Thyroid gland (tissue), 4 donors: ENCODE data around the gene SERPINI2.

Experiments
- CTCF ChIP-seq, 6 experiments: fragments of 200-600 bp in 3 of 6; fragments of 450-650 bp in 3 of 6; sonication (generic) in 3 of 6; IDR thresholded peaks; one replicate each; pipeline ENCODE4 v1.5.1; 2016 to 2019; ENCODE audit warnings: antibody characterized with exemption in 6 of 6, mild to moderate bottlenecking in 2 of 6, inconsistent platforms in 1 of 6, moderate library complexity in 1 of 6
- POLR2A ChIP-seq, 2 donors: fragments of 450-650 bp; IDR thresholded peaks; one replicate each; pipeline ENCODE4 v1.6.1; 2017; ENCODE audit warnings: antibody characterized with exemption in 2 of 2, mild to moderate bottlenecking in 2 of 2, moderate library complexity in 1 of 2

- TF ChIP-seq CTCF (IDR thresholded peaks at IDR 0.05): no peak
- TF ChIP-seq POLR2A (IDR thresholded peaks at IDR 0.05): no peak
Observed at GRCh38 chr3:167394003-167394402, 79.8 kb downstream of the SERPINI2 start.
